NCI-H524 treated with DMSO at 0.1 percent for 48 hours (cell line): Measurements from ENCODE around the gene ST6GALNAC3.

Experiments
- DNase-seq: peaks from one replicate; lab custom pipeline; 2025; lab: John Stamatoyannopoulos, UW

Gene ST6GALNAC3

DNA sequence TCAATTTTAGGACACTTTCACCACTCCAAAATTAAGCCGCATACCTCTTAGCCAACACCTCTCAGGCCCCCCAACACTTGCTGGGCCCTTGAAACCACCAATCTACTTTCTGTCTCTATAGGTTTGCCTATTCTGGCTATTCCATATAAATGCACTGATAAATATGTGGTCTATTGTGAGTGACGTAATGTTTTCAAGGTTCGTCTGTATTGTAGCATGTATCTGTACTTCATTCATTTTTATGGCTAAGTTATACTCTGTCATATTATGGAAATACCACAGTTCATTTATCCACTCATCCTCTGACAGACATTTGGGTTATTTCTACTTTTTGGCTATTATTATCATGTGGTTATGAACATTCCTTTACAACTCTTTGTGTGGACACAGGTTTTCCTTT, 432.8 kb downstream of the ST6GALNAC3 start:
- DNase-seq = no peak

GRCh38 chr1:76508871-76509270, 434.3 kb downstream of the ST6GALNAC3 start:
- DNase-seq = no peak

DNA sequence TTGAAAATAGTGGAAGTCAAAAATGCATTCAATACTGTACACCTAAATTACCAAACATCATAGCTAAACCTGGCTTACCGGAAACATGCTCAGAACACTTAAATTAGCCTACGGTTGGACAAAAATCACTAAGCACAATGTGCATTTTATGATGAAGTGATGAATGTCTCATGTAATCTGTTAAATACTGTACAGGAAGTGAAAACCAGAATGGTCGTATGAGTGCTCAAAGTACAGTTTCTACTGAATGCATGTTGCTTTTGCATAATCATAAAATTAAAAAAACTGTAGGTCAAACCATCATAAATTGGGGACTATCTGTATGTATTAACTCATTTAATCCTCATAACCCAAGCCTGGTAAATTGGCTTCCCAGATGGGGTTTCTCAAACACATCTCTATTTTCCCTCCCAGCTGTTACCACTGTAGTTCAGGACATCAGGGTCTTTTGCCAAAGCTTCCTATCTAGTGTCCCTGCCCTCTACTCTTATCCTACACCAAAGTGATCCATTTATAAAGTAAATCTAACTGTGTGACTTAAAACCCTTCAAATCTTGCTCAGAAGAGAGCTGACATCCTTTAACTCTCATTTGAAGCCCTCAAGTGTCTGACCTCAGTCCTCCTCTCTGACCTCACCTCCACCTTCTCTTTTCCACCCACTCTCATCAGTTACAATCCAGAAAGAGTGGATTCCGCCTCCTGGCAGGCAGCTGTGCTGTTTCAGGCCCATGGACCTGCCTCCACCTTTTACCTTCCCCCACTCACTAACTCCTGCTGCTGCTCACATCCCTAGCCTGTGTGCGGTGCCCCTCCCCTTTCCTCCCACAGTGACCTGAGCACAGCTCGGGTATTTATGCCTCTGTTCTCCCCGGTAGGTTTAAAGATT, 436.4 kb downstream of the ST6GALNAC3 start:
- peak; percentile 11 for DNase-seq

DNA sequence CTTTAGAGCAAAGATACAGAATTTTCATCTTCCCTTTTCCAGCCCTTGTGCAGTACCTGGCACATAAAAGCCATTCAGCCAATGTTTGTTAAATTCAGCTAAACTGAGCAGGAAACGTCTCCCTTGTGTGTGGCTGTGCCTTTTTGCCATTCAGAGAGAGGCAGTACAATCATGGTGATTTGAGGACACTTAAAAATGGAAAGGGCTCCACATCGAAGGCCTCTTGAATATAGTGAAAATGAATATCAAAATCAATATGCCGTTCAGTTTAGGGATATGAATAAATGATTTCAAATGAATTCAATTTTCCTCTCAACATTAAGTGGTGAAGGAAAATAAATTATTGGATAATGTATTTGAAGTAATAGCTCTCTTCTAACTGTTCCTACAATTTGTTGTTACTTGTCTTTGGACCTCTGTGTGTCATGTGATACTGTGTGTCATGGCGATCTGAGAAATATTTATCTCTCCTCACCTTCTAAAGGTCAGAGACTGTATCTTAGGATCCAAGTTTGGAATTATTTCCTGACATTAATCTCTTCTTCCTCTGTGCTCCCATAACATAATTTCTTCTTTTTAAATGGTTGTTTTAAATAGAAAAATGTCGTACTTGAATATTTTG, 437.1 kb downstream of the ST6GALNAC3 start:
- DNase-seq = no peak

GRCh38 chr1:76530953-76531352, 456.4 kb downstream of the ST6GALNAC3 start:
- no peak for DNase-seq

DNA sequence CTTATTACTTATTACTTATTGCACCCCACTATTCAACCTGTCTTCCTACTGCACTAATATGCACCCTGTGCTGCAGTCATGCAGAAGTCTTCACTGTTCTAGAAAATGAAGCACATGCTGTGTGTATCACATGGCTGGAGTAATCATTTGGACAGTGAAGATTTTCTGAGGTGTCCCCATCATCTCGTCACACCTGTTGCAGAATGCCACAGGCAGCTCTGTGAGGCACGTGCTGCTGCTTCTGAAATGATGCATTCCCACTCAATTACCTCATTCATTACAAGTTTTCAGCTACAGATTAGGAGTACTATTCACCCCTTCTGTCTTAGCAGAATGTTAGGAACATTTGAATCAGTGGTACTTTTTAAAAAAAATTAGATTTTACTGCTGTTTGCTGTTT, 467.1 kb downstream of the ST6GALNAC3 start:
- DNase-seq = no peak

- no peak for DNase-seq
Observed at GRCh38 chr1:76542359-76542758, 467.8 kb downstream of the ST6GALNAC3 start.

GRCh38 chr1:76543495-76543894, 468.9 kb downstream of the ST6GALNAC3 start:
- no peak for DNase-seq

- no peak for DNase-seq
Observed at GRCh38 chr1:76546354-76546933, 471.9 kb downstream of the ST6GALNAC3 start.

DNA sequence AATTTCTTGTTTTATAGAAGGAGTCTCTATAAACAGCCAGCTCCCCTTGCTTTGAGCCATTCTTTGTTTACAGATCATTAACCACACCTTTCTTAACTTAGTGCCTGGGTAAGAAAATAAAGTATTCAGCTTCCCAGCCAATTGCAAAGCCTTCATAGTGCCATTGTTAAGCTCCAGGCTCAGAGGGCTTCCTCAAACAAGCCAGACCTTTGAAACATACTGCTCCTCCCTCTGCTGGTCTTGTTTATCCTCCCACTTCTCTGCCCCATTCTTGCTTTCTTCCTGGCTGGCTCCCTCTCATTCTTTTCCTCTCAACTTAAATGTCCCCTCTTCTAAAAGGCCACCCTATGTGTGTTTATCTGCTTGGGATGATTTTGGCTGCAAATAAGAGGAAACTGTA, 473.4 kb downstream of the ST6GALNAC3 start:
- DNase-seq = no peak

- DNase-seq = no peak
Observed at GRCh38 chr1:76548513-76549100, 474.1 kb downstream of the ST6GALNAC3 start.

GRCh38 chr1:76554283-76554682, 479.7 kb downstream of the ST6GALNAC3 start:
- DNase-seq = no peak

DNA sequence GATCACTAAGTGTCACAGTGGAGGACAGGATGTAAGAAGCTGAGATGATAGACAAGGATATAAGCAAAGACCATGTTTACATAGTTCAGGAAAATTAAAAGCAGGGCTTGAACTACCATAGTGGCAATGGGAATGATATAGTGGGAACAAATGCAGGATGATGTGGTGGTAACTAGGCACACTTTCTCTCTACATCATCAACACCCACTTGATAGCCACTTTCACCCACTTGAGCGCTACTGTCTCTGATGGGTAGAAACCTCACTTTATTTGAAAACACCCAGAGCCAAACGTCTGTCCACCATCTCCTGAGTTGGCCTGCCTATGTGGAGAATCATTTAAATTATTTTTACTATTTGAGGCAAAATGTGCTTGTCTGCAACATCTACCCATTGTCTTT, 487.7 kb downstream of the ST6GALNAC3 start:
- DNase-seq = no peak

DNA sequence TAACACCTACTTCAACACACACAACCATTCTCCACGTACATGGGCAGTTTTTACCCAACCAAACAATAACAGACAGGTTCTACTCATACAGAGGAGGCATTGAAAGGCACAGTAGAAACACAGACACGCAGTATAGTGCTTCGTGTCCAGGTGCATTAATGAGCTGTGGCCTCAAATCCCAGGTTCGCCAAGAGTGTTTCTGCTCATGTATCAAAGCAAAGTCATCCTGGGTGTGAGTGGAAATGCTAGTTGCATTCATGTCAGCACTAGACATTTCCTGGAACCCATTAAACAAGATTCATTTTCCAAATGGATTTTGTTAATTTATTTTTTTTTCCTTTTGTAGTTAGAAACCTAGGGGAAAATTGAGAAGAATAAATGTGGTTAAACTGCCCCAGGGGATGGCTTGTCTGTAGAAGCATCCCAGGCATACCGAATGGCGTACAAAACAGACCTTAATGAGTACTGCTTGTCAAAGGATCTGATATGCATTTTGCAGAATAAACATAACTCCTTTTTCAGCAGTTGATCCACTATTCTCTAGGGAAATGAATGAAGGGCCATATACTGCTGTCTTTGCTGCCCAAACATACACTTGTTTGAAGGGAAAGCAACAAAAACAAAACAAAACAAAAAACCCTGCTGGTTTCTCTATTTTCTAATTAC, 494.2 kb downstream of the ST6GALNAC3 start:
- DNase-seq = no peak

GRCh38 chr1:76571248-76571647, 496.7 kb downstream of the ST6GALNAC3 start:
- no peak for DNase-seq

DNA sequence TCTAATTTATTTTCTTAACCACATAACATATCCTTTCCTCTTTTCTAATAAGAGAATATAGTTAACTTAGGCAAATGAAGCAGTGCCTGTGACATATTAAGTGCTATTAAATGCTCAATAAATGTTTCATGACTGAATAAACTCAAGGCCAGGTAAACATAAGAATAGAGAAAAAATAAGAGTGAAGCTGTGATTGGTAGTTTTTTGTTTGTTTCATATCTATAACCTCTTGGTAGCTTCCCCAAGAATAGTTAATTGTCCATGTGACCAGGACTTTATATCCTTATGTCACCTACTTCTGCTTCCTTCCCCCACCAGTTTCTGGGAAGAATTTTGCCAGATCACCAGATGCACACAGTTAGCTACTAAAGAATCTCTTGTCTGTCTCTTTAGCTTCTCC, 497.7 kb downstream of the ST6GALNAC3 start:
- DNase-seq = peak; percentile 69

- DNase-seq = no peak
Observed at GRCh38 chr1:76576876-76577524, 502.5 kb downstream of the ST6GALNAC3 start.

- no peak for DNase-seq
Observed at GRCh38 chr1:76577525-76578185, 503.1 kb downstream of the ST6GALNAC3 start.

DNA sequence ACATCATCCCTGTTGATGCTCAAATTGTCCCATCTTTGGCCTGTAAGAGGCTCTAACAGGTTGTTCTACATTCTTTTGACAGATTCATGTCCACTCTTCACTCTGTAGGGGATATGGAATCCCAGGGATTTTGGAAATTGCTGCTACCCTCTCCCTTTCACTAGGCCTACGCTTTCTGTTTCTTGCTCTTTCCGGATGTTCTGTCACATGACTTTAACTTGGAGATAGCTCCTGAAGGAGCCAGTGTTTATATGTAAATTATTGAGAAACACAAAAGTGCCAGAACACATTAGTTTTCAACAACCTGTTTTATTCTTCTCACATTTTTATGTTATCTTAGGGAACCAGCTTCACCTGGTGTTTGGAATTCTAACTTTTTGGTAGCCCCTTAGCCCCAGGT, 505.7 kb downstream of the ST6GALNAC3 start:
- no peak for DNase-seq

GRCh38 chr1:76581712-76582111, 507.2 kb downstream of the ST6GALNAC3 start:
- no peak for DNase-seq

DNA sequence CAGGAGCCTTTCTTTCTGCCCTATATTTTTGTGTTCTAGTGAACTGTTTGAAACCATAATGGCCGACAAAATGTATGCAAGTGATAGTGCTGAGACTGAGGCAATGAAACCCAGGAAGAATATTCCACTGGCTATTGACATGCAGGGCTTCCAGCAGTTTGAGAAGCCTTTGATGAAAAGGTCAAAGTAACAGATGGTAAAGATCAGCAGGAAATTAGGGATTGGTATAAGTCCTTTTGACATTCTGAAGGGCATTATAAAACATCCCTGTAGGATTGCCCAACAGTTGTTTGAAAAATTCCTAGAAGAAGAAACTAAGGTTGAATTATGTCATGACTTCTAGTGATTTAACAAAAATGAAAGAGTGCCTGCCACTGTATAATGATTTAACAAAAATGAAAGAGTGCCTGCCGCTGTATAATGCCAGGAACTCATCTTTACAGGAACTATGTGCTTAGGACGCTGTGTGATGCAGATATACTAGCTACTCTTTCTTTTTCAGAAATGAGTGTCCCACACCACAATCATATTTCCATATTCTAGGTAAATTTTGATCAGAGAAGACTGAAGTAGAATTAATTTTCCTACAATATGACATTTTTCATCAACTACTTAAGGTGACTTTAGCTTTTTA, 508.8 kb downstream of the ST6GALNAC3 start:
- no peak for DNase-seq
